ENCODE measurements around the gene CD34.
"Not testable (repeated sequence)": the region's sequence is repeated elsewhere in the genome, so short reads cannot be mapped to it uniquely, and the experiment has no call there.

CD34 gene

DNA sequence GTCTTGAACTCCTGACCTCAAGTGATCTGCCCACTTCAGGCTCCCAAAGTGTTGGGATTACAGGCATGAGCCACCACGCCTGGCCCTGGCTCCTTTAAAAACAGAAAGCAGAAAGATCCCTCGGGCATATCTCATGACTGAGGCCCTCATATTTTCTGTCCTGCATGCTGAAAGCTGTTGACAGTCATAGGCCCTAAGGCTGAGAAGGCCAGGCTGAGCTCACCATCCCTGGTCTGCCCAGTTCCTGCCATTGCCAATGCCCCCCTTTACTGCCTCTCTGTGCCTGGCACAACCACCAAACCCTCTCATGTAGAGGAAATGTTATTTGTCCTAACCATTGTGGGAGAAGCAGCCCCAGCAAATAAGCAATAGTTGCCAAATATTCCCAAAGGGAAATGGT, 12.7 kb downstream of the CD34 start:
- no peak for DNase-seq (ENCODE audit: low spot score)

- DNase-seq (ENCODE audit: low spot score), result peak; percentile 18
These were observed 13.7 kb downstream of the CD34 start for GRCh38 chr1:207897188-207897587.

DNA sequence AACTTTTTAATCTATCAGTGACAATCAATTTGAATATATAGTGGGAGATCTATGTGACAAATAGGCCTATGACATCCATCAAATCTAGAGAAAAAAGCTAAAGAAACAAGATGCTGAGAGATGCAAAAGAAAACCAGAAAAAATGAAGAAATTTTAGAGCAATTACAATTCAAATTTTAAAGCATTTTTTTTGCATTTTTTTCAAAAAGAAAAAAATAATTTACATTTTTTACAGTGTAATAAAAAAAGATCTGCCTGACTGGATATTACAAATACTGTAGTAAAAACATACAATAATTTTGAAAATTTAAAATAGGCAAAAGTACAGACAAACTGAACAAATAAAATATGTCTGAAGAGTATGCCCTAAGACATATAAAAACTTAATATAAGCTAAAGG, 14.4 kb downstream of the CD34 start:
- DNase-seq (ENCODE audit: low spot score), result no peak

DNA sequence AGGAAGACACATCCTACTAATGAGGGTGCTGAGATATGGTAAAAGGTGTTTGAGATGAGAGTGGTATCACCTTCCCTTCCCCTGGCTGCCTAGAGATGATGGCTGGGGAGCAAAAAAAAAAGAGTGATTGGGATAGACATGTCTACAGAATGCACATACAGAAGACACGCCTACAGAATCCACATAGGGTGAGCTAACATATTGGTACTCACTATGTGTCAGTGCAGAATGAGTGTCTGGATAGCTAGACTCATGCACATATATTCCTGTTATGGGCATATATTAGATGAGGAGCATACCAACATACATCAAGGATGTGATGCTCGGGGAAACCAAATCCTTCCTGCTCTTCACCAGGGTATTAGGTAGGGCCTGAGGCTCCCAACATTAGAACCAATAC, 16.2 kb downstream of the CD34 start:
- DNase-seq (ENCODE audit: low spot score), result no peak

DNA sequence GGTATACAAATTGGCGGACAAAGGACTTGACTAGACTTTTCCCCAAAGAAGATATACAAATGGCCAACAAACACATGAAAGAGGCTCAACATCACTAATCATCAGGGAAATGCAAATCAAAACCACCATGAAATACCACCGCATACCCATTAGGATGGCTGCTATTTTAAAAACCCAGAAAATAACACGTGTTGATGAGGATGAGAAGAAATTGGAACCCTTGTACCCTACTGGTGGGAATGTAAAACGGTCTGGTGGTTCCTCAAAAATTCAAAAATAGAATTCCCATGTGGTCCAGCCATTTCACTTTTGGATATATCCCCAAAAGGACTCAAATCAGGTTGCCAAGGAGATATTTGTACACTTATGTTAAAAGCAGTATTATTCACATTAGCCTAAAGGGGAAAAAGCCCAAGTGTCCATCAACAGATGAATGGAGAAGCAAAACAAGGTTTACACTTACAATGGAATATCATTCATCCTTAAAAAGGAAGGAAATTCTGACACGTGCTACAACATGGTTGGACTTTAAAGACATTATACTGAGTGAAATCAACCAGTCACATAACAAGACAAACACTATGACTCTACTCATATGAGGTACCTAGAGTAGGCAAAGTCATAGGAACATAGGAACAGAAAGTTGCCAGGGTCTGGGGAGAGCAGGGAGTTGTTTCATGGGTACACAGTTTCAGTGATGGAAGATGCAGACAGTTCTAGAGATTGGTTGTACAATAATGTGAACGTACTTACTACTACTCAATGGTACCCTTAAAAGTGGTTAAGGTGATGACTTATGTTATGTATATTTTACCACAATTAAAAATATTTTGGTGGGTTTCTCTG, 17.0 kb downstream of the CD34 start:
- no peak for DNase-seq (ENCODE audit: low spot score)

- no peak for DNase-seq (ENCODE audit: low spot score)
These were observed 18.2 kb downstream of the CD34 start for GRCh38 chr1:207892764-207893163.

DNA sequence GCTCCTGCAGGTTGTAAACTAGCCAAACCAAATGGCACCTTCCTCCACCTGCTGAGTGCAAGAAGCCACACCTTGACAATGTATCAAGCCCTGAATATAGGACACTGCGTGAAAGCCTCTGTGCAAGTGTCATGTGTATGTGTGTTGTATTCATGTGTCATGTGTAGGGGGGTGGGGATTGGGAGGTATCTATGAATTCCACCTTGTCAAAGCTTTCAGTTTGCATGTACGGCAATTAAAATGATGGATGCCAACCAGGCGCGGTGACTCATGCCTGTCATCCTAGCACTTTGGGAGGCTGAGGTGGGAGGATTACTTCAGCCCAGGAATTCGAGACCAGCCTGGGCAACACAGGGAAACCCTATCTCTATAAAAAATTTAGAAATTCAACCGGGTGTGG, 19.8 kb downstream of the CD34 start:
- no peak for DNase-seq (ENCODE audit: low spot score)

DNA sequence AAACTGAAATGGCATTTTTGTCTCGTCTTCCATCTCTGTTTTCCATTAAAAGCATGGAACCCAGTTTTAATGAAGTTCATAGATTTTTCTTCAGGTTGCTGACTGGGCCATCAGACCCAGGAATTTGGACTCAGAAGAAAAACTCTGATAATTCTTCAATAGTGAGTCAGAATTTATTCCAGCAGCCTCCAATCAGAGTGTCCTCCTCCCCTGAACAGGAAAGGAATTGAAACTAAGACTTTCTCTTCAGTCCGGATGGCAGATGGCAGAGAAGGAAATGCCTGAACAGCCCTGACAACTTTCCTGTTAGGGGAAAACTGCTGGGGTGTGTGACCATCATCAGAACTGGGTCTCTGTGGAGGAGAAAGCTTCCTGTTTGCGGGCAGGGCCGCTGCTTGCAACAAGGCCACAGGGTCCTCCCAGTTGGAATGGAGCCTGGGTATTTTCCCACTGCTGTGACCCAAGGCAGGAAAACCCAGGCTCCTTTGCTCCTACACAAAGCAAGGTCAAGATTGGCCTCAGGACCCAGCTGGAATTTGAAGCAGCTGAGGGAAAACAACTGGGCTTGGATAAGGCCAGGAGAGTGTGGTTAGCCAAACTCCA, 20.7 kb downstream of the CD34 start:
- no peak for DNase-seq (ENCODE audit: low spot score)

- no peak for DNase-seq (ENCODE audit: low spot score)
These were observed 22.3 kb downstream of the CD34 start for GRCh38 chr1:207888652-207889051.

GRCh38 chr1:207887542-207888201, 23.3 kb downstream of the CD34 start:
- no peak for DNase-seq (ENCODE audit: low spot score)

GRCh38 chr1:207886227-207886626, 24.7 kb downstream of the CD34 start:
- DNase-seq (ENCODE audit: low spot score), result no peak

GRCh38 chr1:207885129-207886032, 25.5 kb downstream of the CD34 start:
- DNase-seq (ENCODE audit: low spot score), result peak; percentile 87

DNA sequence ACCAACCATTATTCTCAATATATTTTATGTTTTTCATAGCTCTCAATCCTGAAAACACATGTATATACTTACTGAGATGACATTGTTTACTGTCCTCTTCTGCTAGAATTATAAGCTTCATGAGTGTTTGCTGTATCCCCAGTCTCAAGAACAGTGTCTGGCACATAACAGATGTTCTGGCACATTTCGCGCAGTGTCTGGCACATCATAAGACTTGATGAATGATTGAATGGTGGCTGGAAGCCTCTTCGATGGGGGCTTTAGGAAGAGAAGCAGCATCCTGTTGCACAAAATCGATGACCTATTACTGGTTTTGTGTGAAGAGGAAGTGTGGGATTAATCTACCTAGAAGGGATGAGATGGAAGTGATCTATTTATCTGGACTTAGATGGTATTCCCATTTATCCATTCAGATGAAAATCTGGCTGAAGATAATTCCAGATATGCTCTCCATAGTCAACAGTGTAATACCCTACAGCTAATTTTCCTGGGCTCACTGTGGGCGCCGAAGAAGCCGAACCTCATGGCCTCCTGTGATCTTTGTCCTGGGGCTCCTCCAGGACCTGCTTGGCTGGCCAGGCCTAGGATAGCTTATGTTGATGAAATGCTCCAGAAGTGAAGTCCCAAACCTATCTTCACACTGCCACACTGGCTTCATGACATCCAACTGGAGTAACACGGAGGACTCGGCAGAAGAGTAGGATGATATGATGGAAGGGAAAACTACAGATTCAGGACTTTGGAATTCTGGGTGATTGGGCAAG, 26.5 kb downstream of the CD34 start:
- no peak for DNase-seq (ENCODE audit: low spot score)

DNA sequence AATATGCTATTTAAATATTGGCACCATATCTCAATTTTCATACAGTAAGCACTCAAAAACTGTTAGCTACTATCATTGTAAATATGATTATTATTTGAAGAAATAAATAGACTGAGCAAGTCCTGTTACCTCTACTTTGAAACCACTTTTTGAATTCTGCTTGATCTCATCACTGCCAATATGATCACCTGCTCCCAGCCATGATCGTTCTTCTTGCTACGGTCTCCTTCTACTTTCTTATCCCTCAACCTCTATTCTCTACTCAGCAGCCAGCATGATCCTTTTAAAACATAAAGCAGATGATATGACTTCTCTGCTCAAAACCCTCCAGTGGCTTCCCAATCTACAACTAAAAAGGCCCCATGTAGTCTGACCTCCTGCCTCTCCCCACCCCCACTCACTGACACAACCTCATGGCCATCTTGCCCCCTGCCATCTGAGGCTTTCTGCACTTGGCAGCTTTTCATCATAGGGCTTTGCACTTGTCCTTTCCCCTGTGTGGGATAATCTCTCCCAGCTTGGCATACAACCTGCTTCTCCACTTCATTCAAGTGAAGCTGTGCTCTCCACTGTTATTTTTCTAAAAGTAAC, 27.2 kb downstream of the CD34 start:
- no peak for DNase-seq (ENCODE audit: low spot score)

GRCh38 chr1:207883104-207883651, 27.7 kb downstream of the CD34 start:
- no peak for DNase-seq (ENCODE audit: low spot score)

GRCh38 chr1:207882692-207883091, 28.2 kb downstream of the CD34 start:
- DNase-seq (ENCODE audit: low spot score), result no peak

DNA sequence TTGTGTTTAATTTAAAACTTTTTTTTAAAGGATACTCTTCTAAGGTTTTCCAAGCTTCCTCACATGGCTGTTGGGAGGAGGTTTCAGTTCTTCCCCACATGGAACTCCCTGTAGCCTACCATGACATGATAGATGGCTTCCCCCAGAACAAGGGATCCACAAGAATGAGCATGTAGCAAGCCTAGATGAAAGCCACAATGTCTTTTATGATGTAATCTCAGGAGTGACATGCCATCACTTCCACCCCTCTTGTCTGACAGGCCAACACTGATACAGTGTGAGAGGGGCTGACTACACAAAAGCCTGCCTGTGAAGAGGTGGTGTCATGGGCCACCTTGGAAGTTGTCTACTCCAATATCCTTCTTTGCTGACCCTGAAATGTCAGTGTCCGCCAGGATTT, 32.0 kb downstream of the CD34 start:
- no peak for DNase-seq (ENCODE audit: low spot score)

- not testable (repeated sequence) for DNase-seq (ENCODE audit: low spot score)
These were observed 33.0 kb downstream of the CD34 start for GRCh38 chr1:207877914-207878313.

GRCh38 chr1:207876131-207876530, 34.8 kb downstream of the CD34 start:
- DNase-seq (ENCODE audit: low spot score), result no peak

DNA sequence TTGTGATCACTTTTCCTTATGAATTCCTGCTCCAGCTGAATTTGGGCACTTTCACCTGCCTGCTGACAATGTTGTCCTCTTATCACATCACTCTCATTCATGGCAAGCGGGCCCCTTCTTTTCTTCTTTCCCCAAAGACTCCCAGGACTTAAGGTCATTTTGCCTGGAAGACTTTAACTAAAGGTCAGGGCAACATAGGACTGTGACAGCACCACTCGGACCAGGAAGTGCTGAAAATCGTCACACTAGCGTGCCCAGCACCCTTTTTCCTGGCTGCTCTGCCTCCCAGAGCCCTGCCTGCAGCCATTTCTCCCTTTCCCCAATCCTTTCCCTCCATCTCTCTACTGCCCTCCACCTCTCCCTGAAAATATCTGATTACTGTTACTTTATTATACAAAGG, 35.4 kb downstream of the CD34 start:
- no peak for DNase-seq (ENCODE audit: low spot score)
